Fibroblast of peridontal ligament (primary cell): Measurements from ENCODE around the gene EARS2.
"Not testable (repeated sequence)": the region's sequence is repeated elsewhere in the genome, so short reads cannot be mapped to it uniquely, and the experiment has no call there.

ENCODE experiments used
- DNase-seq: peaks from one replicate; pipeline ENCODE4 v3.0.0-alpha.2; 2010; ENCODE audit errors: extremely low read depth

The EARS2 gene

DNA sequence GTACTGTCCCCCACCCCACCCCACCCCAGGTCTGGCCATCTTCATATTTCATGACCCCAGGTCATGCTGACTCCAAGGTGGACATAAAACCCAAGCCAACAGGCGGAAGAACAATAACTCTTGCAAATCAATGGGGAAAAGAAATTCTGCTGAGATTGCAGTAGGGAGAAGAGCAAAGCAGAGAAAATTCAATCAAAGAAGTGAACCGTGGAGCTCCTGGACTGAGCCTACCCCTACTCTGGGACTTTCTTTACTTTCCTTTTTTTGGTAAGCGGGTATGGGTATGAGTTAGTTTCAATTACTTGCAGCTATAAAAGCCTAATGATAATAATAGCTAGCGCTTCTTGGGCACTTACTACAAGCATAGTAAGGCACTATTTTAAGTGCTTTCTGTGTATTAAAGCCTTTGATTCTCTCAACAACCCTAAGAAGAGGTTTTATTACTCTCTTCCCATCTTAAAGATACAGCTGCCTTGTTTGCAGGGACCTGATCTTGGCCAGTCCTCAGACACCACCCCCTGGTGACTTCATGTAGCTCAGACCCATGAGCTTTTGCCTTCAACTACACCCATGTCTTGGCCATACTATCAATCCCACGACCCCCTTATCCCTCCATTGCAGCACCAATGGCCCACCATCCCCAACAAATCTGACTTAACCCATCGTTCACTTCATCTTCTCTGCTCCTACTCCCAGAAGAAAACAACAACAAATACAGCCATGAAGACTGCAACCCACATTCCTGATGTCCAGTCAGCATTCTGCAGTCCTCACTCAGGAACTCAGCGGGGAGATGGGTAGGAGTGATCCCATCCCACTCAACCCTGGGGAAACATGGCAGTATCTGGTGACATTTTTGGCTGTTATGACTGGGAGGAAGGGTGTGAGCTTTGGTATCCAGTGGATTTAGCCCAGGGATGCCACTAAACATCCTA, 51.2 kb downstream of the EARS2 start:
- DNase-seq, result no peak

GRCh38 chr16:23505180-23505665, 51.9 kb downstream of the EARS2 start:
- no peak for DNase-seq

DNA sequence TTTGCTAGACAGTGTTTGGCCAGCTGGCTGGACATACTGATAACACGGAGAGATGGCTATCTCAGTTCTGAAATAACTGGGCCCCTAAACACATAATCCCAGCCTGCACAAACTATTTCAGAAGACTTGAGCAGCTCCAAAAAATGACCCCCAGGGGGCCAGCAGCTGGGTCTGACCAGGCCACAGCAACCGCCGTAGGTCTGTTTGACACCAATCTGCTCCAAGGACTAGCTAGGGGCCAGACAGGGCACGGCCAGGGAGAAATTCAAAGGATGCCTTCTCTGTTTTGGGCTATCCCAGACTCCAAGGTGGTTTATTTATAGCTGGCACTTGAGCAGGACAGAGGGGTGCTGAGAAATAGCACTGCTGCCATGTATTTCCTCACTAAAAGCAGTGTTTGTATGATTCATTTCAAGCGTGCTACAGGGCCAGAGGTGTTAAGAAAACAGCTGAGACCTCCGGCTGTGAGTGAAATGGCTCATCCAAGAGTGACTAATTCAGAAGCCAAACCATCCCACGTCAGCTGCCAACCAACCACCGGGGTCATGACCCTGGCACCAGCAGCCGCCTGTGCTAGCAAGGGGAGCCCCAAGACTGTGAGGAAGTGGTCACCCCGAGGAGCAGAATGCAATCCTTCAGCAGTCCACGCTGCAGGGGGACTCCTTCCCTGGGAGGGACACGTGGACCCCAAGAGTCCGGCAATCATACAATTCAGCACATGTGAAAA, 52.5 kb downstream of the EARS2 start:
- DNase-seq, result peak; percentile 79

DNA sequence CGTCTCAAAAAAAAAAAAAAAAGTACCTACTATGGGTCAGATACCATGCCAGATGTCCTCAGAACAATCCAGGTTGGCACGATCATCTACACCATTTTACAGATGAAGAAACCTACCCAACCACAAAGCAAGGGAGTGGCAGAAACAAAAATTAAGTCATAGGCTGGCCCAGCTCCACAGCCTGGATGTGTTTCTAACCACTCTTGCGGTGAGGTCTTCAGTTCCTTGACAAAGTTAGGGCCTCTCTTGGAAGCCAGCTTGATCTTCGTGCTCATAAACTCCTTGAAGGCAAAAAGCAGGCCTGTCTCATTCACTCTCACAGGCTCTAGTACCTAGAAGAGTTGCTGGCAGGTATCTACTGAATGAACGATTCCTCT, 53.1 kb downstream of the EARS2 start:
- DNase-seq, result peak; percentile 60

DNA sequence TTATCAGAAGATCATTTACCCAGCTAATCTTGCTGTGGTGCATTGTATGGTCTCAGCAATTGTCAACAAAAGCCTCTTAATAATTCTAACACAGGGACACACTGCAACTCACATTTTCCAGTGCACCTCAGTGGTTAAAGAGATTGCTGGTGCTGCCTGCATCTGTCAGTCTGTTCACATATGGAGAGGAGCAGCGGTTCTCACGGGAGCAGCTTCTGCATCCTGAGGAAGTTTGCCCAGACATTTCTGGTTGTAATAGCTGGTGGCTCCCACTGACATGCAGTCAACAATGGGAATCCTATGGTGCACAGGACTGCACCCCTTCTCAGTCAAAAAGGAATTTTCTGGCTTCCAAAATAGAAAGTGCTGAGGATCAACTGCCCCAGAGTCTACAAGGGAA, 54.7 kb downstream of the EARS2 start:
- DNase-seq, result no peak

DNA sequence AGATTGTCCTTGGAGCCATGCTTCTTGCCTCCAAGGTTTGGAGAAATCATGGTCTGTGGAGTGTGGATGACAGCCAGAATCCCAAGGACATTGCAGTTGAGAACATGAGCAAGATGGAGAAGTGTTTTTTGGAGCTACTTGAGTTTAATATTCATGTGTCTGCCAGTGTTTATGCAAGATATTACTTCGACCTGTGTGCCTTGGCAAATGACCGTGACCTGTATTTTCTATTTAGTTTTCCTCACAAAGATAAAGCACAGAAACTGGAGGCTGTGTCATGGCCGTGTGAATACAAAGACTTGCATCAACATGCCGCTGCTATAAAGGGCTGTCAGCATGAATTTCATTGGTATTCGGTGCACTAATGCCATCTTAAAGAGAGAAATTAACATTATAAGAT, 55.9 kb downstream of the EARS2 start:
- DNase-seq, result no peak

- DNase-seq, result no peak
Measured at GRCh38 chr16:23500862-23501225, 56.3 kb downstream of the EARS2 start.

- no peak for DNase-seq
Measured at GRCh38 chr16:23500212-23500861, 56.8 kb downstream of the EARS2 start.

DNA sequence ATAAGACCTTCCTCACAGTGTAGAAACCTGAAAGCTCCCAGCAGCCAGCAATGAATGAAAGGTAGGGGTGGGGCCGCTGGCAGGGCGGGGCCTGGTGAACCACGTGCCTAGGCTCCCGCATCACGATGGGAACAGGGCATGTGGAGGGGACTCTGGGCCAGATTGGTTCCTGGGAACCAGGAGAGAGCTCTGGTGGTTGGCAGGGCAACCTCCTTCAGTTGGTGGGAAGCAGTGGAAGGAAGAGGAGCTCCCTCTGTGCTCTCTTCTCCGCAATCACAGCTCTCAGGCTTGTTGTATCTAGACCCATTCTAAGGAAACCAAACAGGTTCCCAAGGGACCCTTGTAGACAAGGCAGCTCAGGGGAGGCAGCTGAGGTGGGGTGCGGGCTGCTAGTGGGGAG, 57.3 kb downstream of the EARS2 start:
- no peak for DNase-seq

DNA sequence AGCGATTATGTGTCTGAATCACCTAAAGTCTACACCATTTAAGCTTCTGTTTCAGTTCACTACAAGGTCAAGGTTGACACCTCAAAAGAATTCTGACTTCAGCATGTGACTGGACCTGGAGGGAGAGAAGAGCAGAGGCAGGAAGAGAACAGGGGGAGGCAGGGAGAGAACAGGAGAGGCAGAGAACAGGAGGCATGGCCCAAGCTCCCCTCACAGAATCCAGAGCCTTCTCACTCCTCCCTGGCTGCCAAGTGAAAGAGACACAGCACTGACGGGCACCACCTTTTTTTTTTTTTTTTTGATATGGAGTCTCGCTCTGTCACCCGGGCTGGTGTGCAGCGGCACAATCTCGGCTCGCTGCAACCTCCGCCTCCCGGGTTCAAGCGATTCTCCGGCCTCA, 58.3 kb downstream of the EARS2 start:
- no peak for DNase-seq

- no peak for DNase-seq
Measured at GRCh38 chr16:23497543-23497868, 59.6 kb downstream of the EARS2 start.

GRCh38 chr16:23496821-23497542, 60.2 kb downstream of the EARS2 start:
- DNase-seq, result peak; percentile 23

DNA sequence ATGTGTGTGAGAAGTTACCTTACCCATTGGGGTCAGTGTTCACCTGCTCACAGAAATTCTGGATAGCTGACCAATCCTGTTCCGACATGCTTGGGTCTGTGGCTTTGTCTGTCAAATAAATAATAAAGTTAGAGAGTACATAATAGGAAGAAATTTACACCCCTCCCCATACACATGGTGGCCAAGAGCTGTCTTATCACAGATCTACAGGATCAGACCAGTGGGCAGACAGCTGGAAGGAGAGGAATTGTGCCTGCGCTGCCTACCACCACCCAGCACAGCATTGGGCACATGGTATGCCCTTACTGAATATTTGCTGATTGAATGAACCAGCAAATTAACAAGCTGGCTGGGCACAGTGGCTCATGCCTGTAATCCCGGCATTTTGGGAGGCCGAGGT, 61.5 kb downstream of the EARS2 start:
- no peak for DNase-seq

DNA sequence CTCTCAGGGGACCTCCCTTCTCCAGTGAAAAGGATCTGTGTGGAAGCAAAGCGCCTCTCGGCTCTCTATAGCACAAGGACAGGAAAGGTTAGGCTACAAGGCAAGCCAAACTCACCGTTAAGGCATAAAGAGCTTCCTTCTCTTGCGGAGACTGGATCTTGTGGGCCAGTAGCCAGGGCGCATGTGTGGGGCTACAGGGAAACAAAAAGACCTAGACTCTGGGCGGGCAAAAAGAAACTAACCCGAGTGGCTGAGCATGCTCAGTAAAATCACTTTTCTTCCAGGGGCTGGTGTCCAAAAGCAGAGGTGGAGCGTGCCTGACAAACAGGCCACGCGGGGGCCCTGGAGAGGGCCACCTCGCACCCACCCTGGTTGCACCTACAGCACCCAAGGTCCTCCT, 63.0 kb downstream of the EARS2 start:
- DNase-seq, result no peak

DNA sequence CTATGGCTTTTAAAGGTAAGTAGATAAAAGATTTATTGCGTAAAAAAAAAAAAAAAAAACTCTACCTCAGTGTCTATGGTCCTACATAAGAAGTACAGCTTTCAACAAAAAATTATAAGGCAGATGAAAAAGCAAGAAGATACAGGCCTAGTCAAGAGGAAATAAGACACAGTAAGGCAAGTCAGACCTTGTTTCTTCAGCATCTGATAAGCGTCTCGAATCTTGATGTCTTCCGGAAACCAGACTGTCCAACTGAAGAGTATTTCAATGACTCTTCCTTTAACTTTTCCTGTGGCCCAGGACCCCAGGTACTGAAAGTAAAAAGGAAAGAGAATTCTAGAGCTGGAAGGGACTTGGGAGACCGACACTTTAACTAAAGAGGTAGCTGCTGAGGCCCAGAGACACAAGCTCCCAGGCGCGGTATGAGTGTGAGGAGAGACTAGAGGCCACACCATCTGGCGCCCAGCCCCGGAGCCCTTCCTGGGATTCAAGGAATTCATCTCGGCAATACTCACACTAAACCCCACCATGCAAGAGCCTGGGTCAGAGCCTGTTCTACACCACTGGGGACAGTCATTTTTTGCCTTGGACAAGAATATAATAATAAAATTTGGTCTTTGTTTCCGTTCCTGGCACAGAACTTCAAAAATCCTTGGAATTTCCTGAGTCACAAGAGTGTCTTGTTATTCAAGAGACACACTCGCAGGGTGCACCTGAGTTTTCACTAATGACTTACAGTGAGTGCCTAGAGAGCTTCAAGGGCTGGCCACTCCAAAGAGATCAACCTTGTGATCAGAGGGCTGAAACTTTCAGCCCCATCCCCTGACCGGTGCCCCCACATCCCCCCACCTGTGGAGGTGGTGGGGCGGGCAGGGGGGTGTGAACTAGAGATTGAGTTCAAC, 65.4 kb downstream of the EARS2 start:
- DNase-seq, result no peak

- DNase-seq, result no peak
Measured at GRCh38 chr16:23486480-23486879, 70.7 kb downstream of the EARS2 start.

- DNase-seq, result no peak
Measured at GRCh38 chr16:23485841-23486240, 71.3 kb downstream of the EARS2 start.

DNA sequence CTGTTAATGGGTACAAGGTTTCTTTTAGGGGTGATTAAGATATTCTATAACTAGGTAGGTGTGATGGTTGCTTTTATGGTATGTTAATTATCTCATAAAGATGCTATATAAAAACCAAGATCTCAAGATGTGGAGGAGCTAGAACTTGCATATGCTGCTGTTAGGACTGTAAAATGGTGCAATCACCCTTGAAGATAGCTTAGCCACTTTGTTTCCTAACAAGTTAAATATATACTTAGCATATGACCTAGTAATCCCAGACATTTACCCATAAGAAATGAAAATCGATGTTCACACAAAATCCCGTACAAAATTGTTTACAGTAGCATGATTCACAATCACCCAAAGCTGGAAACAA, 71.9 kb downstream of the EARS2 start:
- DNase-seq, result no peak

GRCh38 chr16:23484510-23485256, 72.5 kb downstream of the EARS2 start:
- no peak for DNase-seq

DNA sequence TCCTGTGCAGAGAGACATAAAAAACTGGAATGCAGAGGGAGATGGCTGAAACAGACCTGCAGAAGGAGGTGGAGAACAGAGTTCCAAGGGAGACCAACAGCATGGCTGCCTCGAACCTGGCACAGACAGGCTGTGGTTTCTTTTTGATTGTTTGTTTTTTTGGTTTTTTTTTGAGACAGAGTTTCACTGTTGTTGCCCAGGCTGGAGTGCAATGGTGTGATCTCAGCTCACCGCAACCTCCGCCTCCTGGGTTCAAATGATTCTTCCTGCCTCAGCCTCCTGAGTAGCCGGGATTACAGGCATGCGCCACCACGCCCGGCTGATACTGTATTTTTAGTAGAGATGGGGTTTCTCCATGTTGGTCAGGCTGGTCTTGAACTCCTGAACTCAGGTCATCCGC, 73.7 kb downstream of the EARS2 start:
- DNase-seq, result not testable (repeated sequence)
